SU-DHL-6 (cell line): ENCODE results near the gene GPRIN3.
A peak's percentile ranks its signal among the peaks of the same experiment; 100 is the strongest.

Source experiments
- H2AFZ ChIP-seq: fragments of 200-600 bp; sonication (generic); 2 replicates; pipeline ENCODE4 v1.6.1; 2014; ENCODE audit warnings: low read depth, mild to moderate bottlenecking, moderate library complexity, mixed read lengths, antibody characterized with exemption, low read length; ENCODE audit not compliant: severe bottlenecking
- H3F3A ChIP-seq: fragments of 200-600 bp; shearing (Covaris generic); 2 replicates; pipeline ENCODE4 v1.6.0; 2016; ENCODE audit warnings: antibody characterized with exemption, mild to moderate bottlenecking; ENCODE audit not compliant: insufficient read depth
- H3K27ac ChIP-seq: fragments of 200-600 bp; sonication (generic); 2 replicates; pipeline ENCODE4 v1.5.1; 2016; ENCODE audit warnings: low read depth, mild to moderate bottlenecking, low read length, moderate library complexity, mixed read lengths
- H3K27me3 ChIP-seq: fragments of 200-600 bp; sonication (generic), shearing (Covaris generic); 2 replicates; pipeline ENCODE4 v1.6.0; 2014; ENCODE audit warnings: mild to moderate bottlenecking, low read length
- H3K36me3 ChIP-seq: fragments of 200-600 bp; sonication (generic); 2 replicates; pipeline ENCODE4 v1.6.1; 2014; ENCODE audit warnings: mild to moderate bottlenecking, low read length, mixed read lengths
- H3K4me2 ChIP-seq: fragments of 300-600, 200-600 bp; shearing (Covaris generic), sonication (generic); 2 replicates; pipeline ENCODE4 v1.6.0; 2014; ENCODE audit warnings: low read length, low read depth, mild to moderate bottlenecking; ENCODE audit not compliant: poor library complexity, severe bottlenecking
- H3K4me3 ChIP-seq: fragments of 200-600 bp; sonication (generic); 2 replicates; pipeline ENCODE4 v1.5.1; 2014; ENCODE audit warnings: antibody characterized with exemption, low read length, mild to moderate bottlenecking, mixed read lengths; ENCODE audit not compliant: insufficient read depth, poor library complexity, severe bottlenecking
- H3K79me2 ChIP-seq: fragments of 200-600 bp; sonication (generic); 2 replicates; pipeline ENCODE4 v1.6.1; 2014; ENCODE audit warnings: mild to moderate bottlenecking, low read length, moderate library complexity; ENCODE audit not compliant: insufficient read depth
- H3K9ac ChIP-seq: fragments of 200-600 bp; sonication (generic); 2 replicates; pipeline ENCODE4 v1.7.0; 2014; ENCODE audit warnings: mild to moderate bottlenecking, low read length
- H3K9me2 ChIP-seq: fragments of 200-600 bp; sonication (generic); replicated peaks from 2 replicates; pipeline ENCODE4 v1.6.1; 2014; ENCODE audit warnings: low read length; ENCODE audit not compliant: insufficient read depth
- H3K9me3 ChIP-seq: fragments of 200-600 bp; sonication (generic); 2 replicates; pipeline ENCODE4 v1.6.1; 2014; ENCODE audit warnings: low read length, mixed read lengths; ENCODE audit not compliant: insufficient read depth
- H4K20me1 ChIP-seq: fragments of 200-600 bp; sonication (generic); 2 replicates; pipeline ENCODE4 v1.6.1; 2014; ENCODE audit warnings: low read depth, mild to moderate bottlenecking, antibody characterized with exemption, low read length, moderate library complexity, mixed read lengths
- EZH2phosphoT487 ChIP-seq: fragments of 200-600 bp; sonication (generic), shearing (Covaris generic); conservative IDR thresholded peaks from 2 replicates; pipeline ENCODE4 v1.6.1; 2018; ENCODE audit warnings: mild to moderate bottlenecking, antibody characterized with exemption, low read length, moderate library complexity, mixed read lengths
- TF ChIP-seq, protein P1 (sequence below): fragments of 200-600 bp; sonication (generic); IDR thresholded peaks from one replicate; pipeline ENCODE4 v1.5.1; 2017; ENCODE audit warnings: antibody characterized with exemption, mild to moderate bottlenecking, low read length, moderate library complexity; ENCODE audit not compliant: insufficient read depth, poor library complexity, severe bottlenecking

GPRIN3 gene

DNA sequence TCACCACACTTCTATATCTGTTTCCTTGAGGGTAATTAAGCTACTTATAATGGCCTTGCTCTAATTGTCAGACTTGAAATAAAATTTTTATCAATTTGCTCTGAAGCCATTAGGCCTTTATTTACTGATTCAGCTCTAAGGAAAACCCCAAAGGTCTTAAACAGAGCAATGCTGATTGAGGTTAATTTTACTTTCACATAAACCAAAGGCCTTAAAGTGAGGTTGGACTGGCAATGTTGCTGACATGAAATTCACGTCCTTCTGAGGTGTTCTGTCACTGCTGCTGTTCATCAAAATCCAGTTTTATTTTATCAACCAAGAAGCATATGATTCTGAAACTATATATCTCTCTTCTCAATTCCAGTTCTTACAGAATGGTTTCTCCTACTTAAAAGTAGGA, 21.7 kb upstream of the GPRIN3 start:
- H3K27ac ChIP-seq: no peak overlapping the region
- H3K9me2 ChIP-seq: no peaks in the 10 kb centered on the region
- H3K4me3 ChIP-seq: no peak overlapping the region
- H3K27me3 ChIP-seq: no peaks in the 10 kb centered on the region
- H3K9me3 ChIP-seq: no peaks in the 10 kb centered on the region
- H3K9ac ChIP-seq: no peak overlapping the region
- no peaks in the 10 kb centered on the region for H3K79me2 ChIP-seq
- H2AFZ ChIP-seq: no peak overlapping the region
- no peaks in the 10 kb centered on the region for H3F3A ChIP-seq
- no peak for TF ChIP-seq EZH2phosphoT487
- TF ChIP-seq, protein P1, sequence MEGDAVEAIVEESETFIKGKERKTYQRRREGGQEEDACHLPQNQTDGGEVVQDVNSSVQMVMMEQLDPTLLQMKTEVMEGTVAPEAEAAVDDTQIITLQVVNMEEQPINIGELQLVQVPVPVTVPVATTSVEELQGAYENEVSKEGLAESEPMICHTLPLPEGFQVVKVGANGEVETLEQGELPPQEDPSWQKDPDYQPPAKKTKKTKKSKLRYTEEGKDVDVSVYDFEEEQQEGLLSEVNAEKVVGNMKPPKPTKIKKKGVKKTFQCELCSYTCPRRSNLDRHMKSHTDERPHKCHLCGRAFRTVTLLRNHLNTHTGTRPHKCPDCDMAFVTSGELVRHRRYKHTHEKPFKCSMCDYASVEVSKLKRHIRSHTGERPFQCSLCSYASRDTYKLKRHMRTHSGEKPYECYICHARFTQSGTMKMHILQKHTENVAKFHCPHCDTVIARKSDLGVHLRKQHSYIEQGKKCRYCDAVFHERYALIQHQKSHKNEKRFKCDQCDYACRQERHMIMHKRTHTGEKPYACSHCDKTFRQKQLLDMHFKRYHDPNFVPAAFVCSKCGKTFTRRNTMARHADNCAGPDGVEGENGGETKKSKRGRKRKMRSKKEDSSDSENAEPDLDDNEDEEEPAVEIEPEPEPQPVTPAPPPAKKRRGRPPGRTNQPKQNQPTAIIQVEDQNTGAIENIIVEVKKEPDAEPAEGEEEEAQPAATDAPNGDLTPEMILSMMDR: no peak
- H3K4me2 ChIP-seq: no peak overlapping the region
- no peaks in the 10 kb centered on the region for H4K20me1 ChIP-seq
- H3K36me3 ChIP-seq: no peaks in the 10 kb centered on the region

DNA sequence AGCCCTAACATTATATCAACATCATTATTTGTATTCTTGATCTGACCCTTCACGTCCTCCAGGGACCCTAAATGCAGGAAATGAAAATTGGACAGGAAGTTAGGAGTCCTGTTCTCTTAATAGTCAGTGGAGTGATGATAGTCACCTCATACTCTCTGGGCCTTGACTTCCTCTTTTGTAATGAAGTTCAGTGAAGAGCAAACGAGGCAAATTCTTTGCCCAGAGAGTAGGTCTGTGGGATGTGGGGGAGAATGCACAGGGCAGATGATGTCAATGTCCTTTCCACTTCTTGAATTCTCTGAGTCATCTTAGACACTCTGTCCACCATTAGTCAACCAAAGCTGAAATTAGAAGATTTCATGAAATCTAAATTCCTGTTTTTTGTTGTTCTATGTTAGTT, 17.1 kb upstream of the GPRIN3 start:
- H3K9me3 ChIP-seq: no peaks in the 10 kb centered on the region
- peak overlapping the region; percentile 54 for H2AFZ ChIP-seq

DNA sequence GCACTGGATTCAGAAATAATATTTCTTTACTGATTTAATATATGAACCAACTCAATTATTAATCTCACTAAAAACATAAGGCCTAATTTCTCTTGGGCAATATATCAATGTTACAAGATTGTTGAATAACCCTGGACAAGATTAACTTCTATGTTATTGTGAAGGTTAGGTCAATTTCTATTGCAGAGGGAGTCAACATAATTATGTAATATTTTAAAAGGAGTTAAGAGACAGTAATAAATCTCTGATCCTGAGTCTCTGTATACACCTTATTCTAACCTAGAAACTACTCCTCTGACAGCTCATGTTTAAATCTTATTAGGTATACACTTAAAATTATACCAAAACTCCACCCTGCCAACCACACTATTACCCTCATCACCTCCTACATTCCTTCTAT, 15.1 kb upstream of the GPRIN3 start:
- H2AFZ ChIP-seq: no peak overlapping the region
- no peaks in the 10 kb centered on the region for H3K36me3 ChIP-seq
- H3K27ac ChIP-seq: no peak overlapping the region
- H3K9me3 ChIP-seq: no peaks in the 10 kb centered on the region
- H3K9me2 ChIP-seq: no peaks in the 10 kb centered on the region
- no peaks in the 10 kb centered on the region for H3K27me3 ChIP-seq
- H3K4me2 ChIP-seq: no peak overlapping the region
- TF ChIP-seq EZH2phosphoT487: no peak
- TF ChIP-seq, protein P1: no peak
- no peaks in the 10 kb centered on the region for H3F3A ChIP-seq
- no peaks in the 10 kb centered on the region for H4K20me1 ChIP-seq
- H3K4me3 ChIP-seq: no peak overlapping the region
- no peak overlapping the region for H3K9ac ChIP-seq
- no peaks in the 10 kb centered on the region for H3K79me2 ChIP-seq

More for the DNA sequence above, 17.1 kb upstream of the GPRIN3 start:
- Histone ChIP-seq H3K36me3 (no peaks in the 10 kb centered on the region), H3K79me2 (no peaks in the 10 kb centered on the region), H3F3A (no peaks in the 10 kb centered on the region), H4K20me1 (no peaks in the 10 kb centered on the region), H3K27ac (no peak overlapping the region), H3K9ac (no peak overlapping the region), H3K4me2 (peak overlapping the region; percentile 35), H3K4me3 (no peak overlapping the region), H3K9me2 (no peaks in the 10 kb centered on the region), H3K27me3 (no peaks in the 10 kb centered on the region)
- TF ChIP-seq, protein P1: no peak
- no peak for TF ChIP-seq EZH2phosphoT487

DNA sequence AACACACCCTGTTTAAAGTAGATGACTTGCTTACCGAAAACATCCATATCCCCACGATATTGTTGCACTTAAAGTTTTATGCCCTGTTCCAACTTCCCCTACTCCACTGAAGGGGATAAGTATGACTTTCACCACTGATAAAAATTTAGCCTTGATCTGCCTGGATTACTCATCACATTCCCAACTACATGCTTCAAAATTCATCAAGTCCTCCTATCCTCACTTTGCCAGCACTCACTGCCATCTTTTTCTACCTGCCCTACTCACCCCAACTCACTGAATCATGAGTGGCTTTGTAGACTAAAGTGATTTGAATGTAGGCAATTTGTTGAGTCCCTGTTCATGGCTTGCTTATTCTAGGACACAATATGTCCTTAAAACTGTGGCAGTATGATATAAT, 12.2 kb upstream of the GPRIN3 start:
- TF ChIP-seq, protein P1: no peak
- TF ChIP-seq EZH2phosphoT487: no peak
- Histone ChIP-seq H2AFZ (no peak overlapping the region), H3K79me2 (no peaks in the 10 kb centered on the region)

More for the DNA sequence above, 12.2 kb upstream of the GPRIN3 start:
- Histone ChIP-seq H3K9me3 (no peaks in the 10 kb centered on the region), H3K27me3 (no peaks in the 10 kb centered on the region), H3K9me2 (no peaks in the 10 kb centered on the region), H3K9ac (no peak overlapping the region), H3K27ac (no peak overlapping the region), H3K4me2 (no peak overlapping the region), H3F3A (no peaks in the 10 kb centered on the region), H3K36me3 (no peaks in the 10 kb centered on the region), H3K4me3 (no peak overlapping the region), H4K20me1 (no peaks in the 10 kb centered on the region)
